ENCODE results near the gene STUB1.

STUB1 gene

GRCh38 chr16:667780-668518 is 12.3 kb upstream of the STUB1 start, which contains the start of gene RHOT2:
Gene RHOT2, plus strand, starts transcription at chr16:668132. Its CDS starts 68 bp downstream, at chr16:668200.
- peak; percentile 89 for DNase-seq

GRCh38 chr16:668519-669171 is 11.6 kb upstream of the STUB1 start:
- no peak for DNase-seq

- no peak for DNase-seq
Measured at GRCh38 chr16:669666-670065, 10.5 kb upstream of the STUB1 start.

DNA sequence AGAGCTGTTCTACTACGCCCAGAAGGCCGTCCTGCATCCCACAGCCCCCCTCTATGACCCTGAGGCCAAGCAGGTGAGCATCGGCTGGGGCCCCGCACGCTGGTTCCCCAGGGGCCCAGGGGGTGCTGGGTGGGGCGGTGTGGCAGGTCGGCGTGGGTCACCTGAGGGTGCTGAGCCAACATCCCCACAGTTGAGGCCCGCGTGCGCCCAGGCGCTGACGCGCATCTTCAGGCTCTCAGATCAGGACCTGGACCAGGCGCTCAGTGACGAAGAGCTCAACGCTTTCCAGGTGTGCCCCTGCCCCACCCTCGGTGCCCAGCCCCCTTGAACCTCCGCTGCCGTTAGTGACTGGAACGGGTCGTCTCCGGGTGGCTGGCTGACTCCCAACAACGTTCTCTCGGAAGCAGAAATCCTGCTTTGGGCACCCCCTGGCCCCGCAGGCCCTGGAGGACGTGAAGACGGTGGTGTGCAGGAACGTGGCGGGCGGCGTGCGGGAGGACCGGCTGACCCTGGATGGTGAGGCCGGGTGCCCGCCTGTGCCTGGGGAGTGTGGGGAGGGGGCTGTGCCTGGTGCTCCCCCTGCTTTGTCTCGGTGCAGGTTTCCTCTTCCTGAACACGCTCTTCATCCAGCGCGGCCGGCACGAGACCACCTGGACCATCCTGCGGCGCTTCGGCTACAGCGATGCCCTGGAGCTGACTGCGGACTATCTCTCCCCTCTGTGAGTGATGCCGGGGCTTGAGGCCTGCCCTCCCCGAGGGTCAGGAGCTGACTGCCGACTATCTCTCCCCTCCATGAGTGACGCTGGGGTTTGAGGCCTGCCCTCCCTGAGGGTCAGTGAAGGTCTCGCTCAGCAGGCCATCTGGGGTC is 9.5 kb upstream of the STUB1 start:
- DNase-seq: no peak

DNA sequence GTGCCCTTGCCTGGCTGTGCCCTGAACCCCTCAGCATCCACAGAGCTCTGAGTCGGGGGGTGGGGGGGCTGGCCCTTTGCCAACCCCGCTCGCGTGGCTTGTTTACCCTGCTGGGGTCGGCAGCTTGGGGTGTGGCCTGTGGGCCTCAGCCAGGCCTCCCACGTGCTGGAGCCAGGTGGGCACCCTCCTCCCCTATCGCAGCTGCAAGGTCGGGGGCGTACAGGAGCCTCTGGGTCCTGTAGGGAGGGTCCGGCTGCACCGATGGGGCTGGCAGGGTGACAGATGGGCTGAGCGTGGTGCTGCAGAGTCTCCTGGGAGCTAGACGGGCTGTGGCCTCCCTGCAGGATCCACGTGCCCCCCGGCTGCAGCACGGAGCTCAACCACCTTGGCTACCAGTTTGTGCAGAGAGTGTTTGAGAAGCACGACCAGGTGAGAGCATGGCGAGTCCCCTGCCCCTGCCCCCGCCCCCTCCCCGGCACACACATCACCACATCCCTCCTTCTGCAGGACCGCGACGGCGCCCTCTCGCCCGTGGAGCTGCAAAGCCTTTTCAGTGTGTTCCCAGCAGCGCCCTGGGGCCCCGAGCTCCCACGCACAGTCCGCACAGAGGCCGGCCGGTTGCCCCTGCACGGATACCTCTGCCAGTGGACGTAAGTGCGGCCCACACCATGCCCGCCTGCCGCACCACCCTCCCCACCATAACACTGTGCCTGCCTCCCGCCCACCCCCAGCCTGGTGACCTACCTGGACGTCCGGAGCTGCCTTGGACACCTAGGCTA is 8.7 kb upstream of the STUB1 start:
- DNase-seq: no peak

DNA sequence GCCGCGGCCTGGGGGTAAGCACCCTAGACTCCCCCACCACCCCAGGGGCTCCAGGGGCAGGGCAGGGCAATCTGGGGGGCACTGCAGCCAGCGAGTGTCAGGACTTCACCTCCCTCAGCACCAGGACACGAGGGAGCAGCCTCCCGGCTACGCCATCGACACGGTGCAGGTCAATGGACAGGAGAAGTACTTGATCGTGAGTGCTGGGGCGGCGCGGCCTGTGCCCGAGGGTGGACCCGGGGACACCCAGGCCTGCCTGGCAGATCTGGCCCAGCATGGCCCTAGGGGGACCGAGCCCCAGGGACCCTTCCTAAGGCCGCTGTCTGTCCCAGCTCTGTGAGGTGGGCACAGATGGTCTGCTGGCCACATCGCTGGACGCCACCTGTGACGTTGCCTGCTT is 7.8 kb upstream of the STUB1 start:
- no peak for DNase-seq

GRCh38 chr16:672851-673250 is 7.4 kb upstream of the STUB1 start:
- DNase-seq: no peak

DNA sequence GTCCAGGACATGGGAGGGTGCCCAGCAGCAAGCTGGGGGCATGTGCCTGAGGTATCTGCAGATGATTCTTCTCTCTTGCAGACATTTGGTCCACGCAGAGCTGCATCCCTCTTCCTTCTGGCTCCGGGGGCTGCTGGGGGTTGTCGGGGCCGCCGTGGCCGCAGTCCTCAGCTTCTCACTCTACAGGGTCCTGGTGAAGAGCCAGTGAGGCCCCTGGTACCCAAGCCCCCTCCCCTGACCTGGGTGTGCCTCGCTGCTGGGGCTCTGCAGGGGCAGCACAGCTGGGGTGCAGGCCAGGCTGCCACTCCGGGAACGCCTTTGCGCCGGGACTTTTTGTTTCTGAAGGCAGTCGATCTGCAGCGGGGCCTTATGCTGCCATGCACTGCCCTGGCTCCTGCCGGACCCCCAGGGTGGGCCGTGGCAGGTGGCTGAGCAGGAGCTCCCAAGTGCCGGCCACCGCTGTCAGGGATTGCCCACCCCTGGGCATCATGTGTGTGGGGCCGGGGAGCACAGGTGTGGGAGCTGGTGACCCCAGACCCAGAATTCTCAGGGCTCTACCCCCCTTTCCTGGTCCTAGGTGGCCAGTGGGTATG is 6.7 kb upstream of the STUB1 start:
- DNase-seq: no peak

DNA sequence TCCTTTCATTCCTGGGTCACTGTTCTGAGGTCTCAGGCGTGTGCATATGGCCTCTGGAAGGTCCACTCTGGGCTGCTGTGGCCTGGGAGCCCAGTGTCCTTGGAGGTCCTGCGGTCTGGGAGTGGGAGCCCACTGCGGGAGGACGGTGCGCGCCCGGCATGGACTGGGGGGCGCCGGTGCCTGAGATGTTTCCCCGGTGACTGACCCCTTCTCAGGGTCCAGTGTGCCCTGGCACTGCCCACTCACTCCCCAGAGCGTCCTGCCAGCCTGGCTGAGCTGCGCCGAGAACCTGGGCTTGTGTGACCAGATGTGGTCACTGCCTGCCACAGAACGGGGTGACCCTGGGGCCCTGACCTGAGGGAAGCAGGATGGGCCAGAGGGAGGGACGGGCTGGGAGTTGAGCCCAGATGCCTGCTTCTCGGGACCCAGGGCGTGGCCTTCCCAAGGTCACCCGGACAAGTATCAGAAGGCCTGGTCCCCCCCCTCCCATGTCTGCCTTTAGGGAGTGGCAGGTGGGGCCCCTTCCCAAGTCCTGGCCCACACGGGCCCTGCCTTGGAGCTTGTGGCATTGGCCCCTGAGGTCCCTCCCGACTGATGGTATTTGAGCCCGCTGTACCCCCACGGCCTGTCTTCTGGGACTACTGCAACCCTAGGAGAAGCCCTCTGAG is 5.9 kb upstream of the STUB1 start:
- no peak for DNase-seq

GRCh38 chr16:674968-675883 is 5.0 kb upstream of the STUB1 start, which contains the start of gene RHBDL1:
Gene RHBDL1, plus strand, starts transcription at chr16:675671. Its CDS starts 120 bp downstream, at chr16:675791.
- no peak for DNase-seq

GRCh38 chr16:675884-676564 is 4.2 kb upstream of the STUB1 start:
- no peak for DNase-seq

GRCh38 chr16:676565-676902 is 3.7 kb upstream of the STUB1 start:
- no peak for DNase-seq

GRCh38 chr16:676913-677312 is 3.3 kb upstream of the STUB1 start:
- DNase-seq: no peak

- no peak for DNase-seq
Measured at GRCh38 chr16:677316-678190, 2.7 kb upstream of the STUB1 start.

- no peak for DNase-seq
Measured at GRCh38 chr16:678209-678857, 1.9 kb upstream of the STUB1 start.

GRCh38 chr16:678858-679813 is 1.1 kb upstream of the STUB1 start:
- peak; percentile 77 for DNase-seq

DNA sequence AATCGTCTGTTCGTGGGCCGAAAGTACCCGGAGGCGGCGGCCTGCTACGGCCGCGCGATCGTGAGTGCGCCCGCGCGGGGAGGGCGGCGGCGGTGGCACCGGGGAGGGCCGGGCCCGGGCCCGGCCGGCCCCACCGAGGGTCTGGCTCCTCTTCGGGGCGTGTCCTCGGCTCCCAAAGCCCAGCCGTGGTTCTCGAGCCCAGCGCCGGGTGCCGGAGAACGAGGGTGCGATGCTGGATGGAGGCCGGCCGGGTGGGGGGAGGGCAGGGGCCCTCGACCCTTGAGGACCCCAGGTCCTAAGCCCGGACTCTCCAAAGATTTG is 375 bp downstream of the STUB1 start:
- no peak for DNase-seq
